AG08396 (cell line): ENCODE results near the gene COL27A1.
A peak's percentile ranks its signal among the peaks of the same experiment; 100 is the strongest.

Source experiments
- DNase-seq: peaks from one replicate; pipeline ENCODE4 v3.0.0; 2012; ENCODE audit warnings: low spot score, mixed read lengths

The COL27A1 gene

GRCh38 chr9:114342755-114343440 is 187.6 kb downstream of the COL27A1 start:
- DNase-seq, result no peak

GRCh38 chr9:114343471-114344187 is 188.3 kb downstream of the COL27A1 start:
- no peak for DNase-seq

- no peak for DNase-seq
Observed at GRCh38 chr9:114344188-114344566, 188.8 kb downstream of the COL27A1 start.

GRCh38 chr9:114344692-114345091 is 189.4 kb downstream of the COL27A1 start:
- DNase-seq, result no peak

- DNase-seq, result no peak
Observed at GRCh38 chr9:114345493-114346065, 190.2 kb downstream of the COL27A1 start.

- DNase-seq, result no peak
Observed at GRCh38 chr9:114346146-114346545, 190.8 kb downstream of the COL27A1 start.

- DNase-seq, result no peak
Observed at GRCh38 chr9:114347675-114348074, 192.3 kb downstream of the COL27A1 start.

- no peak for DNase-seq
Observed at GRCh38 chr9:114348261-114348905, 193.0 kb downstream of the COL27A1 start.

GRCh38 chr9:114348906-114349482 is 193.7 kb downstream of the COL27A1 start:
- peak; percentile 95 for DNase-seq

GRCh38 chr9:114349713-114350480 is 194.6 kb downstream of the COL27A1 start:
- DNase-seq, result no peak

GRCh38 chr9:114350636-114351401 is 195.5 kb downstream of the COL27A1 start:
- no peak for DNase-seq

- DNase-seq, result no peak
Observed at GRCh38 chr9:114351932-114352331, 196.6 kb downstream of the COL27A1 start.

- no peak for DNase-seq
Observed at GRCh38 chr9:114355821-114356220, 200.5 kb downstream of the COL27A1 start.

GRCh38 chr9:114356792-114357191 is 201.5 kb downstream of the COL27A1 start:
- DNase-seq, result no peak

GRCh38 chr9:114357360-114357759 is 202.0 kb downstream of the COL27A1 start:
- DNase-seq, result no peak

GRCh38 chr9:114357911-114358328 is 202.6 kb downstream of the COL27A1 start:
- no peak for DNase-seq

- no peak for DNase-seq
Observed at GRCh38 chr9:114359801-114360200, 204.5 kb downstream of the COL27A1 start.

- no peak for DNase-seq
Observed at GRCh38 chr9:114361542-114361941, 206.2 kb downstream of the COL27A1 start.
